OCI-LY3 (cell line): ENCODE measurements around the gene DNAJC18.

Experiments used
- CTCF ChIP-seq: fragments of 200-600, 300-600 bp; sonication (generic); IDR thresholded peaks from 2 replicates; pipeline ENCODE4 v1.5.1; 2014; ENCODE audit warnings: antibody characterized with exemption, low read length, low read depth
- EZH2phosphoT487 ChIP-seq: fragments of 200-600 bp; shearing (Covaris generic); IDR thresholded peaks from 2 replicates; pipeline ENCODE4 v1.6.1; 2018; ENCODE audit warnings: antibody characterized with exemption, mixed run types, low read depth

DNA sequence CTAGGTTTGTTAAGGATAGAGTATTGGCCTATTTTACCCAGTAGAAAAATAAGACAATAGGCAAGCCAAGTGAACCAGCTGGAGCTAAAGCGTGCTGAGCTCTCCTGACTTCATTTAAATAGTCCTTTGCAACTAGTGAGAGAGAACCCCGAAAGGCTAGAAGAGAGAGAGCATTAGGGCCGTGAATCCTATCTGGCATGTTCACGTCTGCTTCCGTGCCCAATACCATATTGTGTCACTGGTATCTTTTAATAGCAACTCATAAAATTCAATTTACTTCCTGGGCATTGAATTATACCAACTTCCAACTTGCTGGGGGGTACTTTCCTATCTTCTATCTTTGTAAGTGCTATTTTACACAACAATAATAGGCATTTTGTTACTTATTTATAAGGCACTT is 13.8 kb downstream of the DNAJC18 start:
- TF ChIP-seq CTCF (no peak), EZH2phosphoT487 (no peak)
